Measurements from ENCODE around the gene ARL15. TPM values are rescaled to one million over a fixed set of nuclear protein-coding genes. Genes with fewer than 3 reads are reported as not detected.

ARL15 gene
- total RNA-seq, 1 experiment from 2014 or later, result 18.3 TPM

DNA sequence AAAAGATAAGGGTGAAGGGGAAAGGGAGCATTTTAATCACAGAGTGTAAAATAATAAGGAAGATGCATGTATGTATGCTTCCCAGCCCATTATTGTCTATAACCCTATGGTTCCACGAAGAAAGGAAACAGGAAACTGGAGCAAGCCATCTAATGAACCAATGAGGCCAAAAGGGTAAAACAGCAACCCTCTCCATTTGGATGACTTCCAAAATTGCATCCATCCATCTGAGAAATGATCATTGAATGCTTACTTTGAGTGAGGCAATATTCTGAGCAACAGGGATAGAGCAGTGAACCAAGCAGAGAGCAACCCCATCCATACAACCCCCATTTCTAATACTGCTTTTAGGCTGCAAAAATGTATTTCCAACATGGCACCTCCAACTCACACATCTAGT lies 46.9 kb downstream of the ARL15 start:
- no peak overlapping the region for H3K27ac ChIP-seq (ENCODE audit: low read depth, low read length, poor library complexity, severe bottlenecking)
- ChIA-PET POLR2A (ENCODE audit: low non-redundant PET) (no interaction called here), CTCF (no interaction called here)
- H3K36me3 ChIP-seq (ENCODE audit: insufficient read depth, low read length, poor library complexity, severe bottlenecking), result no peaks in the 10 kb centered on the region
- TF ChIP-seq, protein P1, sequence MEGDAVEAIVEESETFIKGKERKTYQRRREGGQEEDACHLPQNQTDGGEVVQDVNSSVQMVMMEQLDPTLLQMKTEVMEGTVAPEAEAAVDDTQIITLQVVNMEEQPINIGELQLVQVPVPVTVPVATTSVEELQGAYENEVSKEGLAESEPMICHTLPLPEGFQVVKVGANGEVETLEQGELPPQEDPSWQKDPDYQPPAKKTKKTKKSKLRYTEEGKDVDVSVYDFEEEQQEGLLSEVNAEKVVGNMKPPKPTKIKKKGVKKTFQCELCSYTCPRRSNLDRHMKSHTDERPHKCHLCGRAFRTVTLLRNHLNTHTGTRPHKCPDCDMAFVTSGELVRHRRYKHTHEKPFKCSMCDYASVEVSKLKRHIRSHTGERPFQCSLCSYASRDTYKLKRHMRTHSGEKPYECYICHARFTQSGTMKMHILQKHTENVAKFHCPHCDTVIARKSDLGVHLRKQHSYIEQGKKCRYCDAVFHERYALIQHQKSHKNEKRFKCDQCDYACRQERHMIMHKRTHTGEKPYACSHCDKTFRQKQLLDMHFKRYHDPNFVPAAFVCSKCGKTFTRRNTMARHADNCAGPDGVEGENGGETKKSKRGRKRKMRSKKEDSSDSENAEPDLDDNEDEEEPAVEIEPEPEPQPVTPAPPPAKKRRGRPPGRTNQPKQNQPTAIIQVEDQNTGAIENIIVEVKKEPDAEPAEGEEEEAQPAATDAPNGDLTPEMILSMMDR (conservative IDR thresholded peaks at IDR 0.05; ENCODE audit: low read depth, low read length), result no peak
- no peak for TF ChIP-seq EZH2 (IDR thresholded peaks at IDR 0.05; ENCODE audit: borderline replicate concordance, low read depth, low read length, poor library complexity, severe bottlenecking)
- intact Hi-C loops (cut with micrococcal nuclease; ENCODE audit: unreplicated experiment), result no loop called here
- DNase-seq (ENCODE audit: low spot score), result peak; percentile 15
- H3K9me3 ChIP-seq (ENCODE audit: low read depth, low read length, poor library complexity, severe bottlenecking), result no peaks in the 10 kb centered on the region
- no TSS peak for BruUV-seq (replicated peaks)
- H3K4me1 ChIP-seq (ENCODE audit: insufficient read depth, low read length, poor library complexity, severe bottlenecking), result no peaks in the 10 kb centered on the region
- H3K4me3 ChIP-seq (ENCODE audit: low read depth, low read length, poor library complexity, severe bottlenecking), result no peak overlapping the region
- no peaks in the 10 kb centered on the region for H3K27me3 ChIP-seq (replicated peaks; ENCODE audit: insufficient read depth, low read depth, low read length, poor library complexity)

DNA sequence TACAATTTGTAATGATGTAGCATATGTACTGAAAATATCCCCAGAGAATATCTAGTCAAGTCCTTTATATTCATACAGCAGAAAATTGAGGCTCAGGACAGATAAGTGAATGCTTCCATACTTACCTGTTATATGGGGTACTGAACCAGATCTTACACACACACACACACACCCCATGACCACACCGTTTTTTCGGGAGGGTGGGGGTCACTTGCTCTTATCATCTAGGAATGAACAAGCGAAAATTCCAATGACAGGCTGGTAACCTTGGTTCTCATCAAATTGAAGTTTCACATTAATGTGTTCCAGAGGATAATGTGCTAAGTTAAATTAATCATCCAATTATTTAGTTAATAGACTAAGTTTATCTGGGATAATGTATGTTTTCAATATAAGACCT lies 48.8 kb downstream of the ARL15 start:
- Histone ChIP-seq H3K4me3 (ENCODE audit: low read depth, low read length, poor library complexity, severe bottlenecking) (no peak overlapping the region), H3K27me3 (replicated peaks; ENCODE audit: insufficient read depth, low read depth, low read length, poor library complexity) (no peaks in the 10 kb centered on the region), H3K36me3 (ENCODE audit: insufficient read depth, low read length, poor library complexity, severe bottlenecking) (no peaks in the 10 kb centered on the region), H3K4me1 (ENCODE audit: insufficient read depth, low read length, poor library complexity, severe bottlenecking) (no peaks in the 10 kb centered on the region), H3K27ac (ENCODE audit: low read depth, low read length, poor library complexity, severe bottlenecking) (no peak overlapping the region), H3K9me3 (ENCODE audit: low read depth, low read length, poor library complexity, severe bottlenecking) (no peaks in the 10 kb centered on the region)
- ChIA-PET CTCF (no interaction called here), POLR2A (ENCODE audit: low non-redundant PET) (no interaction called here)
- no peak for DNase-seq (ENCODE audit: low spot score)
- TF ChIP-seq, protein P1 (conservative IDR thresholded peaks at IDR 0.05; ENCODE audit: low read depth, low read length), result no peak
- TF ChIP-seq EZH2 (IDR thresholded peaks at IDR 0.05; ENCODE audit: borderline replicate concordance, low read depth, low read length, poor library complexity, severe bottlenecking), result no peak
- no TSS peak for BruUV-seq (replicated peaks)
- intact Hi-C loops (cut with micrococcal nuclease; ENCODE audit: unreplicated experiment), result no loop called here

DNA sequence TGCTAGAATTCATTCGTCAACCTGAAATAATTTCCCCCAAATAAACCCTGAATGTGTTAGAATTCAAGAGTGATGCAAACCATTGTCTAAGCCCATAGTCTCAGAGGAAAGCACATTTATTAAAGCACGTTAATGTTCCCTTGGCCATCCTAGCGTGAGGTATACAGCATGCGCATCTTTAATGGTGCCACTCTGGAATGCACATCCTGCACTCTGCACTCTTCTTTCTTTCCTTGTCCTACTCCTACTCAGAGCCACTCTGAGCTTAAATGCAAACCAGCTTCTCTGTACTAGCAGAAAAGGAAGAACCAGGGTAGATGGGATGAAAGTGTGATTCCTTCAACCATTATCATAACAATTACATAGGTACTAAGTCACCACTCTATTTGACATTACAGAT lies 50.4 kb downstream of the ARL15 start:
- no TSS peak for BruUV-seq (replicated peaks)
- H3K4me1 ChIP-seq (ENCODE audit: insufficient read depth, low read length, poor library complexity, severe bottlenecking), result no peaks in the 10 kb centered on the region
- intact Hi-C loops (cut with micrococcal nuclease; ENCODE audit: unreplicated experiment), result no loop called here
- DNase-seq (ENCODE audit: low spot score), result no peak
- ChIA-PET POLR2A (ENCODE audit: low non-redundant PET) (no interaction called here), CTCF (no interaction called here)
- H3K27me3 ChIP-seq (replicated peaks; ENCODE audit: insufficient read depth, low read depth, low read length, poor library complexity), result no peaks in the 10 kb centered on the region
- H3K27ac ChIP-seq (ENCODE audit: low read depth, low read length, poor library complexity, severe bottlenecking), result no peak overlapping the region
- TF ChIP-seq EZH2 (IDR thresholded peaks at IDR 0.05; ENCODE audit: borderline replicate concordance, low read depth, low read length, poor library complexity, severe bottlenecking), result no peak
- TF ChIP-seq, protein P1 (conservative IDR thresholded peaks at IDR 0.05; ENCODE audit: low read depth, low read length), result no peak
- H3K36me3 ChIP-seq (ENCODE audit: insufficient read depth, low read length, poor library complexity, severe bottlenecking), result no peaks in the 10 kb centered on the region
- H3K4me3 ChIP-seq (ENCODE audit: low read depth, low read length, poor library complexity, severe bottlenecking), result no peak overlapping the region
- no peaks in the 10 kb centered on the region for H3K9me3 ChIP-seq (ENCODE audit: low read depth, low read length, poor library complexity, severe bottlenecking)
